Nephron progenitor cell (in vitro differentiated cells): ENCODE data around the gene PWWP2A.

Experiments used
- DNase-seq: peaks from one replicate; pipeline ENCODE4 v3.0.0; 2021
- H3K27ac Mint-ChIP-seq: 2 replicates; pipeline ENCODE4 v1.8.0; 2021; ENCODE audit warnings: mild to moderate bottlenecking, moderate library complexity, mixed read lengths
- H3K27me3 Mint-ChIP-seq: 2 replicates; pipeline ENCODE4 v1.8.0; 2021; ENCODE audit warnings: mild to moderate bottlenecking, low read depth, mixed read lengths; ENCODE audit not compliant: poor library complexity
- H3K36me3 Mint-ChIP-seq: 2 replicates; pipeline ENCODE4 v1.8.0; 2021; ENCODE audit warnings: low read depth, mixed read lengths
- H3K4me1 Mint-ChIP-seq: 2 replicates; pipeline ENCODE4 v1.8.0; 2021; ENCODE audit warnings: mixed read lengths
- H3K4me3 Mint-ChIP-seq: 2 replicates; pipeline ENCODE4 v1.8.0; 2021; ENCODE audit warnings: mild to moderate bottlenecking, moderate library complexity, mixed read lengths
- H3K9me3 Mint-ChIP-seq: 2 replicates; pipeline ENCODE4 v1.8.0; 2021; ENCODE audit warnings: mild to moderate bottlenecking, moderate library complexity, mixed read lengths
- CTCF ChIP-seq: fragments of 200-600 bp; sonication (generic); IDR thresholded peaks from 2 replicates; pipeline ENCODE4 v1.5.0; 2021; ENCODE audit warnings: antibody characterized with exemption

The PWWP2A gene

GRCh38 chr5:160119142-160119904, at the start of gene PWWP2A:
PWWP2A (minus strand) TSS chr5:160119450; CDS start chr5:160119388, 62 bp downstream.
- Mint-ChIP-seq H3K36me3 (peaks cover 25% of the 10 kb centered on the region), H3K4me1 (peaks cover 14% of the 10 kb centered on the region), H3K9me3 (no peaks in the 10 kb centered on the region), H3K27me3 (peaks cover 15% of the 10 kb centered on the region), H3K27ac (peak within 1 kb of the TSS; percentile 87), H3K4me3 (peak within 1 kb of the TSS; percentile 96)
- no peak for TF ChIP-seq CTCF
- peak; percentile 94 for DNase-seq

GRCh38 chr5:160167624-160168165, 48.4 kb upstream of the PWWP2A start:
- Mint-ChIP-seq H3K27ac (no peak overlapping the region), H3K36me3 (no peaks in the 10 kb centered on the region), H3K4me3 (no peak overlapping the region), H3K27me3 (peaks cover 7% of the 10 kb centered on the region), H3K4me1 (peaks cover 58% of the 10 kb centered on the region), H3K9me3 (no peaks in the 10 kb centered on the region)
- DNase-seq, result no peak
- TF ChIP-seq CTCF, result no peak

- no peak for DNase-seq
These were observed 47.8 kb upstream of the PWWP2A start for GRCh38 chr5:160166973-160167623.

GRCh38 chr5:160166069-160166972, 47.1 kb upstream of the PWWP2A start:
- Mint-ChIP-seq H3K4me1 (peaks cover 46% of the 10 kb centered on the region), H3K27ac (no peak overlapping the region), H3K4me3 (no peak overlapping the region), H3K36me3 (no peaks in the 10 kb centered on the region), H3K9me3 (no peaks in the 10 kb centered on the region), H3K27me3 (peaks cover 10% of the 10 kb centered on the region)
- no peak for TF ChIP-seq CTCF
- no peak for DNase-seq

More at GRCh38 chr5:160166973-160167623, 47.8 kb upstream of the PWWP2A start:
- Mint-ChIP-seq H3K9me3 (no peaks in the 10 kb centered on the region), H3K27me3 (peaks cover 10% of the 10 kb centered on the region), H3K4me1 (peaks cover 54% of the 10 kb centered on the region), H3K4me3 (no peak overlapping the region), H3K36me3 (no peaks in the 10 kb centered on the region), H3K27ac (no peak overlapping the region)
- TF ChIP-seq CTCF, result no peak

GRCh38 chr5:160165137-160166068, 46.2 kb upstream of the PWWP2A start:
- H3K4me3 Mint-ChIP-seq, result no peak overlapping the region
- peak; percentile 39 for DNase-seq
- peak overlapping the region; percentile 43 for H3K27ac Mint-ChIP-seq

More at GRCh38 chr5:160165137-160166068, 46.2 kb upstream of the PWWP2A start:
- no peaks in the 10 kb centered on the region for H3K9me3 Mint-ChIP-seq
- H3K4me1 Mint-ChIP-seq, result peaks cover 50% of the 10 kb centered on the region
- peaks cover 11% of the 10 kb centered on the region for H3K27me3 Mint-ChIP-seq
- H3K36me3 Mint-ChIP-seq, result no peaks in the 10 kb centered on the region
- no peak for TF ChIP-seq CTCF
